ENCODE measurements around the gene ORC1. TPM values are rescaled to one million over a fixed set of nuclear protein-coding genes. Genes with fewer than 3 reads are reported as not detected.

ORC1 gene
- total RNA-seq: 34.5 and 37.6 TPM in 2 replicates

GRCh38 chr1:52404116-52404974, at the start of gene ORC1, which contains the start of gene PRPF38A:
Gene ORC1 (minus strand): TSS chr1:52404423. CDS start chr1:52402223, 2,200 bp downstream.
Gene PRPF38A (plus strand): TSS chr1:52404602. CDS start chr1:52404750, 148 bp downstream.
- intact Hi-C loops (cut with micrococcal nuclease): loop anchor here (1.0 to 10.0 kb wide), 6 partner anchors 20 to 520 kb away; partner anchors contain the start of genes CC2D1B, ECHDC2, SCP2 and TUT4

- intact Hi-C loops (cut with micrococcal nuclease): no loop called here
These were observed 40.2 kb upstream of the ORC1 start for GRCh38 chr1:52444463-52444862.

GRCh38 chr1:52439976-52440375, 35.8 kb upstream of the ORC1 start:
- intact Hi-C loops (cut with micrococcal nuclease): no loop called here

- intact Hi-C loops (cut with micrococcal nuclease): no loop called here
These were observed 32.6 kb upstream of the ORC1 start for GRCh38 chr1:52436817-52437216.

GRCh38 chr1:52435650-52436049, 31.4 kb upstream of the ORC1 start:
- intact Hi-C loops (cut with micrococcal nuclease): no loop called here

- intact Hi-C loops (cut with micrococcal nuclease): no loop called here
These were observed 31.0 kb upstream of the ORC1 start for GRCh38 chr1:52435211-52435610.

GRCh38 chr1:52432807-52433206, 28.6 kb upstream of the ORC1 start:
- intact Hi-C loops (cut with micrococcal nuclease): no loop called here

GRCh38 chr1:52427152-52427551, 22.9 kb upstream of the ORC1 start:
- intact Hi-C loops (cut with micrococcal nuclease): no loop called here

- intact Hi-C loops (cut with micrococcal nuclease): no loop called here
These were observed 22.1 kb upstream of the ORC1 start for GRCh38 chr1:52426371-52426770.

- intact Hi-C loops (cut with micrococcal nuclease): loop anchor here (1.0 kb wide), 3 partner anchors 21 to 261 kb away; partner anchors contain the start of genes ORC1 and PRPF38A
These were observed 20.6 kb upstream of the ORC1 start for GRCh38 chr1:52424813-52425212.

- intact Hi-C loops (cut with micrococcal nuclease): loop anchor here (1.0 kb wide), 3 partner anchors 20 to 262 kb away; partner anchors contain the start of genes ORC1 and PRPF38A
These were observed 20.0 kb upstream of the ORC1 start for GRCh38 chr1:52424231-52424636.

GRCh38 chr1:52423771-52424170, 19.5 kb upstream of the ORC1 start:
- intact Hi-C loops (cut with micrococcal nuclease): loop anchor here (1.0 kb wide), 3 partner anchors 19 to 263 kb away; partner anchors contain the start of genes ORC1 and PRPF38A

GRCh38 chr1:52423055-52423454, 18.8 kb upstream of the ORC1 start:
- intact Hi-C loops (cut with micrococcal nuclease): no loop called here

GRCh38 chr1:52420713-52421112, 16.5 kb upstream of the ORC1 start:
- intact Hi-C loops (cut with micrococcal nuclease): no loop called here

- intact Hi-C loops (cut with micrococcal nuclease): no loop called here
These were observed 12.6 kb upstream of the ORC1 start for GRCh38 chr1:52416811-52417210.

- intact Hi-C loops (cut with micrococcal nuclease): no loop called here
These were observed 10.7 kb upstream of the ORC1 start for GRCh38 chr1:52414942-52415341.

- intact Hi-C loops (cut with micrococcal nuclease): no loop called here
These were observed 9.3 kb upstream of the ORC1 start for GRCh38 chr1:52413410-52413989.

GRCh38 chr1:52404975-52405338, 734 bp upstream of the ORC1 start:
- intact Hi-C loops (cut with micrococcal nuclease): loop anchor here (1.0 to 10.0 kb wide), 6 partner anchors 19 to 520 kb away; partner anchors contain the start of genes CC2D1B, ECHDC2, SCP2 and TUT4

GRCh38 chr1:52403566-52404115, 582 bp downstream of the ORC1 start:
- intact Hi-C loops (cut with micrococcal nuclease): loop anchor here (1.0 to 10.0 kb wide), 6 partner anchors 21 to 521 kb away; partner anchors contain the start of genes CC2D1B, ECHDC2, SCP2 and TUT4

- intact Hi-C loops (cut with micrococcal nuclease): loop anchor here (10.0 kb wide), 1 partner anchor 522 kb away; the partner anchor contains the start of genes ECHDC2 and SCP2
These were observed 1.4 kb downstream of the ORC1 start for GRCh38 chr1:52402860-52403240.

GRCh38 chr1:52400131-52400530, 4.1 kb downstream of the ORC1 start:
- intact Hi-C loops (cut with micrococcal nuclease): loop anchor here (10.0 kb wide), 1 partner anchor 525 kb away; the partner anchor contains the start of genes ECHDC2 and SCP2
